ENCODE measurements around the gene NEMF.
A peak's percentile ranks its signal among the peaks of the same experiment; 100 is the strongest.
"Not testable (repeated sequence)": the region's sequence is repeated elsewhere in the genome, so short reads cannot be mapped to it uniquely, and the experiment has no call there.

NEMF gene

DNA sequence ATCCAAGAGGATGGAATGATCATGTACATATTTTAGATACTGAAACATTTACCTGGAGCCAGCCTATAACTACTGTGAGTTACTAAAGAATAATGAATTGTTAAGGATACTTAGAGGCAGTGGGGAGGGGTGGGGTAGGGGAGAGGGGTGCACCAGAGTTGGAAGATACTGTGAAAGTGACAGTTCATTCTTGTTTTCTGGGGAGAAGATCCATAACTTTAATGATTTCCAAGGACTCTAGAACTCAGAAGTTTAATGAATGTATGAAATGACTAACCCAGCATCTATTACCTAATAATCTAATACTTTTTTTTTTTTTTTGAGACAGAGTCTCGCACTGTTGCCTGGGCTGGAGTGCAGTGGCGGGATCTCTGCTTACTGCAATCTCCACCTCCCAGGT lies 74.2 kb downstream of the NEMF start:
- no peaks in the 10 kb centered on the region for H3K79me2 ChIP-seq
- H3K4me3 ChIP-seq (ENCODE audit: low read depth, low read length): no peak overlapping the region
- no peaks in the 10 kb centered on the region for H3K9me3 ChIP-seq (ENCODE audit: control insufficient read depth, low read length)
- no peak overlapping the region for H3K27ac ChIP-seq
- no peaks in the 10 kb centered on the region for H3K4me1 ChIP-seq
- no peak overlapping the region for H2AFZ ChIP-seq
- TF ChIP-seq, protein P1, sequence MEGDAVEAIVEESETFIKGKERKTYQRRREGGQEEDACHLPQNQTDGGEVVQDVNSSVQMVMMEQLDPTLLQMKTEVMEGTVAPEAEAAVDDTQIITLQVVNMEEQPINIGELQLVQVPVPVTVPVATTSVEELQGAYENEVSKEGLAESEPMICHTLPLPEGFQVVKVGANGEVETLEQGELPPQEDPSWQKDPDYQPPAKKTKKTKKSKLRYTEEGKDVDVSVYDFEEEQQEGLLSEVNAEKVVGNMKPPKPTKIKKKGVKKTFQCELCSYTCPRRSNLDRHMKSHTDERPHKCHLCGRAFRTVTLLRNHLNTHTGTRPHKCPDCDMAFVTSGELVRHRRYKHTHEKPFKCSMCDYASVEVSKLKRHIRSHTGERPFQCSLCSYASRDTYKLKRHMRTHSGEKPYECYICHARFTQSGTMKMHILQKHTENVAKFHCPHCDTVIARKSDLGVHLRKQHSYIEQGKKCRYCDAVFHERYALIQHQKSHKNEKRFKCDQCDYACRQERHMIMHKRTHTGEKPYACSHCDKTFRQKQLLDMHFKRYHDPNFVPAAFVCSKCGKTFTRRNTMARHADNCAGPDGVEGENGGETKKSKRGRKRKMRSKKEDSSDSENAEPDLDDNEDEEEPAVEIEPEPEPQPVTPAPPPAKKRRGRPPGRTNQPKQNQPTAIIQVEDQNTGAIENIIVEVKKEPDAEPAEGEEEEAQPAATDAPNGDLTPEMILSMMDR (IDR thresholded peaks at IDR 0.05): no peak
- H3K9ac ChIP-seq: no peak overlapping the region
- H3K27me3 ChIP-seq (ENCODE audit: control insufficient read depth, insufficient read depth, low read length): no peaks in the 10 kb centered on the region
- H3K36me3 ChIP-seq (ENCODE audit: control insufficient read depth, insufficient read depth, low read length): no peaks in the 10 kb centered on the region
- H3K4me2 ChIP-seq (ENCODE audit: low read length): no peak overlapping the region

GRCh38 chr14:49774106-49774505 lies 78.5 kb downstream of the NEMF start:
- no peaks in the 10 kb centered on the region for H3K36me3 ChIP-seq (ENCODE audit: control insufficient read depth, insufficient read depth, low read length)

GRCh38 chr14:49771691-49772090 lies 80.9 kb downstream of the NEMF start:
- not testable (repeated sequence) for H3K27ac ChIP-seq; H3K4me2 ChIP-seq (ENCODE audit: low read length); H3K9me3 ChIP-seq (ENCODE audit: control insufficient read depth, low read length); H3K9ac ChIP-seq; H3K27me3 ChIP-seq (ENCODE audit: control insufficient read depth, insufficient read depth, low read length); H3K4me1 ChIP-seq; H3K36me3 ChIP-seq (ENCODE audit: control insufficient read depth, insufficient read depth, low read length); H2AFZ ChIP-seq; H3K4me3 ChIP-seq (ENCODE audit: low read depth, low read length)
- H3K79me2 ChIP-seq: peaks cover 15% of the 10 kb centered on the region

More at GRCh38 chr14:49774106-49774505, 78.5 kb downstream of the NEMF start:
- TF ChIP-seq, protein P1 (IDR thresholded peaks at IDR 0.05): no peak
- H3K79me2 ChIP-seq: peaks cover 10% of the 10 kb centered on the region
- H3K9ac ChIP-seq: no peak overlapping the region
- no peaks in the 10 kb centered on the region for H3K27me3 ChIP-seq (ENCODE audit: control insufficient read depth, insufficient read depth, low read length)
- H3K4me3 ChIP-seq (ENCODE audit: low read depth, low read length): no peak overlapping the region
- H3K4me1 ChIP-seq: no peaks in the 10 kb centered on the region
- no peaks in the 10 kb centered on the region for H3K9me3 ChIP-seq (ENCODE audit: control insufficient read depth, low read length)
- H3K27ac ChIP-seq: no peak overlapping the region
- no peak overlapping the region for H2AFZ ChIP-seq
- H3K4me2 ChIP-seq (ENCODE audit: low read length): no peak overlapping the region

DNA sequence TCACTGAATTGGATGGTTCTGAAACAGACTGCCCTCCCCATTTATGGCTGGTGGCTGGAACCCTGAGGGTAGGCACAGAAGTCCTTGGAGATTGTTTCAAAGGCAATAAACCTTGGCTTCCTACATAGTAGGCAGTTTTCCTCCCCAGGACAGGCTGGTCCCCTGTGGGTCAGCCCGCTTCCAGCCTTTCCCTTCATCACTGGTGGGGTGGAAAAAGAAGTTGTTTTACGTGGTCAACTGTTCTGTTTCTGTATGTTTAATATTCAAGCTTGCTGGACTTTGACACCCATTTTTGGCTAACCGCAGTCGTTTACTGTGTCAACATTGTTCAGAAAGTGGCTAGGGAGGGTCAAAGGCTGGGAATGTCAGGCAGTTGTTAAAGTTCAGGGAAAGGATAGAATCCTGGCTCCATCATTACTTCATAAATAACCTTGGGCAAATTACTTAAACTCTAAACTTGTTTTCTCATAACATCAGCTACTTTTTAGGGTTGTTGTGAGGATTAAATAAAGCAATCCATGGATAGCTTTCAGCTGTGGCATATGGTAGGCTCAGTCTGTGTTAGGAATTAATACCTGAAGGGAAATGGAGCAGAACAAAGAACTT lies 82.3 kb downstream of the NEMF start:
- Histone ChIP-seq H3K4me3 (ENCODE audit: low read depth, low read length) (no peak overlapping the region), H3K4me2 (ENCODE audit: low read length) (peak overlapping the region; percentile 99), H2AFZ (no peak overlapping the region), H3K4me1 (peaks cover 4% of the 10 kb centered on the region), H3K27me3 (ENCODE audit: control insufficient read depth, insufficient read depth, low read length) (no peaks in the 10 kb centered on the region), H3K36me3 (ENCODE audit: control insufficient read depth, insufficient read depth, low read length) (no peaks in the 10 kb centered on the region), H3K79me2 (peaks cover 15% of the 10 kb centered on the region), H3K27ac (no peak overlapping the region), H3K9me3 (ENCODE audit: control insufficient read depth, low read length) (no peaks in the 10 kb centered on the region), H3K9ac (no peak overlapping the region)
- TF ChIP-seq, protein P1 (IDR thresholded peaks at IDR 0.05): no peak

- H3K27ac ChIP-seq: no peak overlapping the region
- TF ChIP-seq, protein P1 (IDR thresholded peaks at IDR 0.05): no peak
- H3K4me1 ChIP-seq: peaks cover 4% of the 10 kb centered on the region
- H3K9me3 ChIP-seq (ENCODE audit: control insufficient read depth, low read length): no peaks in the 10 kb centered on the region
- H3K4me2 ChIP-seq (ENCODE audit: low read length): peak overlapping the region; percentile 99
- H3K79me2 ChIP-seq: peaks cover 15% of the 10 kb centered on the region
- no peak overlapping the region for H2AFZ ChIP-seq
- peak overlapping the region; percentile 80 for H3K4me3 ChIP-seq (ENCODE audit: low read depth, low read length)
- no peaks in the 10 kb centered on the region for H3K27me3 ChIP-seq (ENCODE audit: control insufficient read depth, insufficient read depth, low read length)
- H3K36me3 ChIP-seq (ENCODE audit: control insufficient read depth, insufficient read depth, low read length): no peaks in the 10 kb centered on the region
- no peak overlapping the region for H3K9ac ChIP-seq
Measured at GRCh38 chr14:49769581-49770211, 82.9 kb downstream of the NEMF start.
